ENCODE results near the gene ABCA4.

ABCA4 gene

DNA sequence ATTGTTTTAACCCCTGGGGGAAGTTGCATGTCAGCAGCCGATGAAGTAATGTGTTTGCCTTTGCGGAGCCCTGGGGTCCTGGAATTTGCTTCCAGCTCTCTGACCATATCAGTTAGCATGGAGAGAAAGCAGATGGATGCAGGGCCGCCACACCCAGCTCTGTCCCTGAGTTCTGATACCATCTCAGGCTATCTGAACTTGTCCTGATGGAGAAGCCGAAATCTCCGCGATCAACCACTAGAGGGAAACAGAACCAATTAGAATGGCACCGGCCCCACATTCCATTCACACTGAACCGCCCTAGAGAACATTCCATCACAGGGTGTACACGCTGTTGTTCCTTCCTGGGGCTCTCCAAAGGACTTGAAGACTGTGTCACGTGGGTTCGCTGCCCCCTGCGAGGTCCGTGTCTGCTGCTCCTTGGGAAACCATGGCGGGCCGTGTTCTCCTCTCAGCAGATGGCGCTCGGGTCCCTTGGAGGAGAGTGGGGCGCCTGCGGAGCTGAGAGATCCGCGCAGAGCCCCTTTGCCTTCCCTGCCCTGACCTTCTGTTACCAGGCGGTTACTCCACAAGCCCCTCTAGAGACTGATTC, 75.4 kb downstream of the ABCA4 start:
- Mint-ChIP-seq H3K36me3 (no peaks in the 10 kb centered on the region), H3K27me3 (peaks cover 4% of the 10 kb centered on the region), H3K4me1 (ENCODE audit: low read depth) (peaks cover 2% of the 10 kb centered on the region), H3K4me3 (peak overlapping the region; percentile 68), H3K27ac (no peak overlapping the region), H3K9me3 (ENCODE audit: low read depth) (no peaks in the 10 kb centered on the region)

DNA sequence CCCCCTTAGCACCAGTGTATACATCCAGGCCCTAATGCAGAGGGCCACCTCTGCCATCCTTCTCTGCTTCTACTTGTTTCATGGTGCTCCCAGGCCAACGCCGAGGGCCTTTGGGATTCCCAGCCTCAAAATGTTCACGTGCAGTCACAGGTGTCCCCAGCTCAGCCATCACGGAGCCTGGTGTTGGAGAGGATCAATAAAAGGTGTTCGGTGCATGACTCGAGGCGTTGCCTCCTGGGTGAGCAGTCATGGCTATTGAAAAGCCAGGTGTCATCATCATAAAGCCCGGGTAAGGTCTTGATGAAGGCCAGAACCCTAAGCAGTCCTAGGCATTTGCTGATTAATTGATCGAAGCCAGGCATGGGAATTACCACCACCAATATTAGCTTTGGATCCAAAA, 76.1 kb downstream of the ABCA4 start:
- Mint-ChIP-seq H3K9me3 (ENCODE audit: low read depth) (no peaks in the 10 kb centered on the region), H3K36me3 (no peaks in the 10 kb centered on the region), H3K4me3 (no peak overlapping the region), H3K27me3 (peaks cover 7% of the 10 kb centered on the region), H3K27ac (no peak overlapping the region), H3K4me1 (ENCODE audit: low read depth) (peaks cover 2% of the 10 kb centered on the region)

DNA sequence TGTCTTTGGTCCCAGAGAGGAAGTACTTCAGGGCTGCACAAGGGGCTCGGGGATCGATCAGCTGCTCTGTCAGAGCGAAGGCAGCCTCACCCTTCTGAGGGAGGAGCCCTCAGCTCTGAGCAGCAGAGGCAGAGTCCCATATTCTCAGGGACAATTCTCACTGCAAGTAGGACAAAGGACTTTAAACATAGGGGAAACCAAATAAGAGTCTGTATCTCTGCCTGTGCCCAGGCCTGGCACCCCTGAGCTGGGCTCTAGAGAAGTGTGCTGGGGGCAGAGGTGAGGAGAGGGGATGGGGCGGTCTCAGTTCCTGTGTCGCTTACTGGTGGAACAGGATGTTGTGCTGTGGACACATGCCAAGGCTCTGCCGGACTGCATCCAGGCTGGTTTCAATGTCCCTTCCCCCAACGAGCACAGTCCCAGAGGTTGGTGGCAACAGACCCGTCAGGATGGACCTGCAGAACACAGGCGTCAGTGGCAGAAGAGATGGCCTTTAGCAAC, 76.6 kb downstream of the ABCA4 start:
- no peak overlapping the region for H3K27ac Mint-ChIP-seq
- H3K4me1 Mint-ChIP-seq (ENCODE audit: low read depth): peaks cover 2% of the 10 kb centered on the region
- H3K36me3 Mint-ChIP-seq: no peaks in the 10 kb centered on the region
- H3K4me3 Mint-ChIP-seq: no peak overlapping the region
- H3K9me3 Mint-ChIP-seq (ENCODE audit: low read depth): no peaks in the 10 kb centered on the region
- H3K27me3 Mint-ChIP-seq: peaks cover 11% of the 10 kb centered on the region

DNA sequence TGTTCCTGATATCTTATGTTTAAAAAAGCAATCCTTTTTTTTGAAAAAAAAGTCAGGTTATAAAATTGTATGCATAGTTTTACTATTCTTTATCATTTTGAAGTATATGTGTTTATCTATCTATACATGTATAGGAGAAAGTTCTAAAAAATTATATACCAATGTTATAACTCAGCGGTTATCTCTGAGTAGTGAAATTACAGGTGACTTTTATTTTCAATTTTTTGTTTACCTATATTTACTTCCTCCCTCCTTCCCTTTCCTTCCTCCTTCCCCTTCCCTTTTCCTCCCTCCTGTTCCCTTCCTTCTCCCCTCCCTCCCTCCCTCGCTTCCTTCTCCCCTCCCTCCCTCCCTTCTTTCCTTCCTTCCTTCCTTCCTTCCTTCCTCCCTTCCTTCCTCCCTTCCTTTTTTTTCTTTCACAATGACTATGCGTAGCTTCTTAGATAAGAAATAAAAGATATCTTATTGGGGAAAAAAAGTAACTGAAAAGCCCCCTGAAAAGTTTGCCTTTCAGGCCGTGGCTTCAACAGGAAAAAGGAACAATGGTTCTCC, 77.1 kb downstream of the ABCA4 start:
- Mint-ChIP-seq H3K4me1 (ENCODE audit: low read depth) (peaks cover 2% of the 10 kb centered on the region), H3K27ac (no peak overlapping the region), H3K4me3 (no peak overlapping the region), H3K36me3 (no peaks in the 10 kb centered on the region), H3K27me3 (peaks cover 15% of the 10 kb centered on the region), H3K9me3 (ENCODE audit: low read depth) (no peaks in the 10 kb centered on the region)

DNA sequence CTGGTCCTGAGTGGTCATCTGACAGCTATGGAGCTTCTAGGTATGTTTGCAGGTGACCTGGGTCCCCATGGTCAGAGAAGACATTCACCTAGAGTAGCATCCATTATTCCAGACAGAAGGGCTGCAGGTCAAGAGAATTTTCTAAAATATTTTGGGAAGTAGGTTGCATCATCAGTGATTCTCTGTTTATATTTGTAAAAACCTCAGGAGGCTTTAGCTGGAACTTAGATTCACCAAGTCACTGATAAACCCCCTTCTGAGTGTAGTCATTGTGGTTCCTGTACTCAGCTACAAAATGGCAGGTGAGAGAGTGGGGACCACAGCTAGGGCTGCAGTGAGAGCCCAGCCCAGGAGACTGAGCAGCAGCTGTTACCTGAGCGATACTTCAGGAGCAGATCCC, 78.6 kb downstream of the ABCA4 start:
- H3K9me3 Mint-ChIP-seq (ENCODE audit: low read depth): no peaks in the 10 kb centered on the region
- no peak overlapping the region for H3K4me3 Mint-ChIP-seq
- no peak overlapping the region for H3K27ac Mint-ChIP-seq
- peaks cover 2% of the 10 kb centered on the region for H3K4me1 Mint-ChIP-seq (ENCODE audit: low read depth)
- peaks cover 15% of the 10 kb centered on the region for H3K27me3 Mint-ChIP-seq
- no peaks in the 10 kb centered on the region for H3K36me3 Mint-ChIP-seq

DNA sequence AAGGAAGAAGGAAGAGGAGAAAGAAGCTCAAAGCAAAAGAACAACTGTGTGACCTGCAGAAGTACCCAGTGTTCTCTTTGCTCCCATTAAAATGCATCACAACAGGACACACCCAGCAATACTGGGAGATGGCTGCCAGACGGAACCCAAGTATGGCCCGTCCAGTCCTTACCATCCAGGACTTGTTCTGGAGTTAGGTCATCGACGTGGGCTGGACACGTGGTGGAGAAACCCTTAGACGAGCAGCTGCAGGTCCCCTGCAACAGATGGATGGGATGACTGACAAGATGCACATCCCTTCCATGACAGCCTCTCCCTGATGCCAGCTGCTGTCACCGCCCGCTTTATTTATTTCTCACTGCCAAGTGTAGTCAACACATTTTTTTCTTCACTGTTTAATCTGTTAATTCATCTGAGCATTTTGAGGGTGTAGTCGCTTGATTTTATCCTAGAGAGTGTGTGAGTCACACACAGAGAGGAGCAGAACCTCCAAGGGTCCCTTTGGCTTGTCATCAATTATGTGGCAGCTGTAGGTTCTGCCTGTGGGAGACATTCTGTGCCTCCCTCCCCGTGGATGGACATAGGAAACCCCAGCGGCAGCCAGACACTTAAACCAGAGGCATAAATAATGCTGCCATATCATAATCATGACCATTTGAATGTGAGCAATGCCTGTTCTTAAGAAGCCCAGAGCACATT, 80.9 kb downstream of the ABCA4 start:
- Mint-ChIP-seq H3K4me1 (ENCODE audit: low read depth) (no peaks in the 10 kb centered on the region), H3K9me3 (ENCODE audit: low read depth) (no peaks in the 10 kb centered on the region), H3K27me3 (peaks cover 21% of the 10 kb centered on the region), H3K27ac (no peak overlapping the region), H3K36me3 (no peaks in the 10 kb centered on the region), H3K4me3 (no peak overlapping the region)

DNA sequence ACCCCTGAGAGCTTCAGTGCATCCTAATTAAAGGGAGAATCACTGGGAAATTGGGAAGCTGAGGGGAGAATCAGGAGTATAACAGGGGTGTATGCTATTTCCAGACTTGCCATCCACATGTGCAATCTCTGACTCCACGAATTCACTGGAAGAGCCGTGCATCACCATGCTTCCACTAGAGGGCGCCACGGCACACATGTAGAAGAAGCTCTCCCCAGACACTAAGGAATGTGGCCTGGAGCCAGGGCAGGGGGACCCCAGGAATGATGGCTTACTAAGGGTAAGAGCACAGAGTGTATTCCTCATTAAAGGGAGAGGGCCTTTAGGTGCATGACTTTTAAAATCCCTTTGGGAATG, 81.5 kb downstream of the ABCA4 start:
- H3K27ac Mint-ChIP-seq: no peak overlapping the region
- no peaks in the 10 kb centered on the region for H3K9me3 Mint-ChIP-seq (ENCODE audit: low read depth)
- no peaks in the 10 kb centered on the region for H3K36me3 Mint-ChIP-seq
- H3K27me3 Mint-ChIP-seq: peaks cover 21% of the 10 kb centered on the region
- no peak overlapping the region for H3K4me3 Mint-ChIP-seq
- H3K4me1 Mint-ChIP-seq (ENCODE audit: low read depth): no peaks in the 10 kb centered on the region

DNA sequence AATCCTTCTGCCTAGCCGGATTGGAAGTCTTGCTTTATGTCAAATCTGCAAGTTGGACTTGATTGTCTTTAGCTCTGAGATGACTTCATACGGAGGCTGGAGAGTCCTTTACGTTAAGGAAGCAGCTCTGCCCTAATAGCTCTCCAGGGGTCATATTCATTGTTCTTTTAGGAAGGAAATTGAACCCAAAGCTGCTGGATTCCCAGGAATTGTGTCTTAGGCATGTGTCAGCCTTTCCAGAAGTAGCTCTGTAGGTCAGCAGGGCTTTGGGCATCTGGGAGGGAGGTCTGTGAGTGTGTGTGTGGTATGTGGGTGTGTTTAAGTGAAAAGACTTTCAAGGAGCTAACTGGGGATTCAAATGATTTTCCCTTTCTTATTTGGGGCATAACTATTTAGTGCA, 82.4 kb downstream of the ABCA4 start:
- H3K4me3 Mint-ChIP-seq: no peak overlapping the region
- H3K27ac Mint-ChIP-seq: no peak overlapping the region

DNA sequence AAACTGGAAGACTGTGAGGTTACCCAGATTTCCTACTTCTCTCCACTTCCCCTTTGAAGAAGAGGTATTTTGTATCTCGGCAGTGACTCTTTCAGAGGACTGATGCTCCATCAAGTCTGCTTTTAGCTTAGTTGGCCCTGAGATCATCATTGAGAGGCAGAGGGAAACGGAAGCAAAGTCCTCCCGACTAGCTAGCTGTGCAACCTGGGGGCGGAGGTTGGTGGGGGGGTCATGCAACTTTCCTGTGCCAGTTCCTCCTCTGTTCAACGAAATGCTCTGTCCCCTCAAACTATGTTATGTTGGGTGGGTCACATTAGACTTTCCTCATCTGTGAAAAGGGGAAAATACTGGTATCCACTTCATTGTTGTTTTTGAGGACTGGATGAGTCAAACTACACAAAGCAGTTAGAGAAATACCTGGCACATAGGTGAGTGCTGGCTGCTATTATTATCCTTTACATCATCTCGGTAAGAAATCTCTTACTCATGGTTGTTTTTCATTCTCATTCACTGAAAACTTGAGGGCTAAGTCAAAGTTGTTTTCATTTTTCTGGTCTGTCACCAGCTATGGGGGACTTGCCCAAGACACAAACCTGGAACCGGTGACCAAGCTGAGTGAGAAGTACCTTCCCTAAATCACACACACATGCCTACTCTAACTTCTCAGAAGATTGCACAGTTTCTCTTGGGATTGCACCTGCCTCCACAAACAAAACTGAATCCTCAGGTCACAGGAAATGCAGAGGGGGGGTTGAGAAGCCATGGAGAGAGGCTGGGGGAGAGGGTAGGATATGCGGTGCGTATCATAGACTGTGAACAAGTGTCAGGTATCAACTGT, 83.3 kb downstream of the ABCA4 start:
- no peak overlapping the region for H3K4me3 Mint-ChIP-seq
- H3K27me3 Mint-ChIP-seq: peaks cover 21% of the 10 kb centered on the region
- H3K36me3 Mint-ChIP-seq: no peaks in the 10 kb centered on the region
- H3K9me3 Mint-ChIP-seq (ENCODE audit: low read depth): no peaks in the 10 kb centered on the region
- H3K27ac Mint-ChIP-seq: no peak overlapping the region
- no peaks in the 10 kb centered on the region for H3K4me1 Mint-ChIP-seq (ENCODE audit: low read depth)

More for the DNA sequence above, 82.4 kb downstream of the ABCA4 start:
- H3K27me3 Mint-ChIP-seq: peaks cover 21% of the 10 kb centered on the region
- H3K9me3 Mint-ChIP-seq (ENCODE audit: low read depth): no peaks in the 10 kb centered on the region
- no peaks in the 10 kb centered on the region for H3K36me3 Mint-ChIP-seq
- H3K4me1 Mint-ChIP-seq (ENCODE audit: low read depth): no peaks in the 10 kb centered on the region

DNA sequence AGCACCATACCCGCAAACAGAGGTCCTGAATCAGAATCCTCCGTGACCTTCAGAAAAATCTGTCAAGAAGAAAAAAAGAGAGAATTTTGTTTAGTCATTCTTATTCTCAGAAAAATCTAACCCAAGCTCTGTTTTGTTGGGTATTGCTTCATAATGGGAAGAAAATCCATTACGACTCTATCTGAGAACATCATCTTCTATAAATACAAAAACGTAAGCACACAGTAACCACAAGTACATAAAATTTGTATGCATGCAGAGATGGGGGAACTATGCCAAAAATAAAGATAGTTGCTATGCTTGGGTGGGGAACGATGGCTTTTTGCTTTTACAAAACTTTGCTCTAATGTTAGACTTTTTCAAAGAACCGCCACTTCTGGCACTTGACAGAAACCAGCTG, 84.2 kb downstream of the ABCA4 start:
- H3K4me1 Mint-ChIP-seq (ENCODE audit: low read depth): no peaks in the 10 kb centered on the region
- H3K4me3 Mint-ChIP-seq: no peak overlapping the region

DNA sequence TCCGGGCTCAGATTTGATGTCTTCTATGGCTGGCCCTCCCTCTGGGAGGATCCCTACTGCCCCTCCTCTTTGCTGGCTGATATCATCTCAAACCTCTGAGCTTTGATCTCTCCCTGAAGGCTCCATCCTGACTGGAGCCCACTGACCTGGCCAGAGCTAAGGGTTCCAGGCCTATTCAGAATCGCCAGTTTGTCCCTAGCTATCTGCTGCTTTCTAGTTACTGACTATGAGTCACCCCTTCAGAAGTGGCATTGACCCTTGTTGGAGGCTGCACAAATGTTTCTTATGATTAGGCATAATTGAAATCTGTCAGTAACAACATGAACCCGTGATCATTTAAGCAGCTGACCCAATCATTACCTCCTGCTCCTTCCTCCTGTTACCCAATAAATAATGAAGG, 87.1 kb downstream of the ABCA4 start:
- no peaks in the 10 kb centered on the region for H3K9me3 Mint-ChIP-seq (ENCODE audit: low read depth)
- H3K4me3 Mint-ChIP-seq: no peak overlapping the region
- no peak overlapping the region for H3K27ac Mint-ChIP-seq
- H3K4me1 Mint-ChIP-seq (ENCODE audit: low read depth): no peaks in the 10 kb centered on the region
- no peaks in the 10 kb centered on the region for H3K36me3 Mint-ChIP-seq
- H3K27me3 Mint-ChIP-seq: peaks cover 6% of the 10 kb centered on the region

More for the DNA sequence above, 84.2 kb downstream of the ABCA4 start:
- Mint-ChIP-seq H3K27me3 (peaks cover 21% of the 10 kb centered on the region), H3K36me3 (no peaks in the 10 kb centered on the region), H3K9me3 (ENCODE audit: low read depth) (no peaks in the 10 kb centered on the region), H3K27ac (no peak overlapping the region)

DNA sequence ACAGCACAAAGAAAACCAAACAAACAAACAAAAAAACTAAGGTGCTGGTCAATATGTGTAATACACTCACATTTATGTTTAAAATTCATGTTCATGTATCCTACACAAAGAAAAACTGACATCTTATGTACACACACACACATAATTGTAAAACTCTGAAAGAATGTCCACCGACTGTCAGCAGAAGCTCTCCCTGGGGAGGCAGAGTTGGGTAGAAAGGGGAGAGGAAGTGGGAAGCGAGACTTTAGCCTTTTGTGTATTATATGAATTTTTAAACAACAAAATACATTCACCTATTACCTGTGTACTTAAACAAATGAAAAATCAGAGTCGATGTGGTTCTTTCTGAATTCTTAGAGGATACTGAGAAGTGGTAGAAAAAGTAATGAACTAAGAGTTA, 88.3 kb downstream of the ABCA4 start:
- no peaks in the 10 kb centered on the region for H3K4me1 Mint-ChIP-seq (ENCODE audit: low read depth)
- H3K27ac Mint-ChIP-seq: no peak overlapping the region
- no peaks in the 10 kb centered on the region for H3K9me3 Mint-ChIP-seq (ENCODE audit: low read depth)
- H3K36me3 Mint-ChIP-seq: no peaks in the 10 kb centered on the region
- peaks cover 6% of the 10 kb centered on the region for H3K27me3 Mint-ChIP-seq
- H3K4me3 Mint-ChIP-seq: no peak overlapping the region

DNA sequence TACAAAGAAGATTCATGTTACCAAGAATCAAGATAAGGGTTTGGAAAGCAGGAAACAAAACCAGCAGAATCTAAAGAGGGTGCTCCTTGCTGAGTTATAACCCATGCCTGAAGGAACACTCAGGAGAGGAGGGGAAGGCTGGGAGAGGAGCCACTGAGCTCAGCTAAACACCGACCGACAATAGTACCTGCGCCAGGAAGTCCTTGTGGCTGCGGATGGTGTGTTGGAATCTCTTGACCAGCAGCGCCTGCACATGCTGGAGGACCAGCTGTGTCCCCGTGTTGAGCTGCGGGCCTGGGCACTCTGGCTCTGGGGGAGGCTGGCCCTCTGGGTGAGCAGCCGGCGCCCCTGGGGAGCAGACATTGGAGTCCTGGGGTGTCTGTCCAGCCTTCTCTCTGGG, 89.4 kb downstream of the ABCA4 start:
- Mint-ChIP-seq H3K4me3 (no peak overlapping the region), H3K27ac (no peak overlapping the region), H3K27me3 (no peaks in the 10 kb centered on the region), H3K36me3 (no peaks in the 10 kb centered on the region), H3K4me1 (ENCODE audit: low read depth) (no peaks in the 10 kb centered on the region), H3K9me3 (ENCODE audit: low read depth) (no peaks in the 10 kb centered on the region)

DNA sequence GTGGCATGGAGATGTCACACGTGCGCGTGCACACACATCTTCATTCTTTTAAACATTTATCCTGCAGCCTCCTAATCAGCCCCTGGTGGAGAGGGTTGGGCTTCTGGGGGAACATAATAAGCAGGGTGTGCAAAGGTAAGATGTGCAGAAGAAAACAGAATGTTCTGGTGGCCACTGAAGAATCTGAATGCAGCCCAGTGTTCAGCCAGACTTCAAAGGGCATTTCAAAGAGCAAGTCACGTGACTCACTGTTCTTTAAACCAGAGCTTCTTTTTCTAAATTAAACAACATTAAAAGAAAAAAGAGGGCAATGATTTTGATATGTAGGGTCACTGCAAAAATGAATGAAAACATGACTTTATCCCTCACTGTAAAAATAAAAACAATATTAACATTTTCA, 89.8 kb downstream of the ABCA4 start:
- Mint-ChIP-seq H3K9me3 (ENCODE audit: low read depth) (no peaks in the 10 kb centered on the region), H3K4me3 (no peak overlapping the region), H3K4me1 (ENCODE audit: low read depth) (no peaks in the 10 kb centered on the region), H3K27me3 (no peaks in the 10 kb centered on the region), H3K27ac (no peak overlapping the region), H3K36me3 (no peaks in the 10 kb centered on the region)
